PC-9 (cell line): ENCODE results near the gene ZNF37A. TPM values are rescaled to one million over a fixed set of nuclear protein-coding genes. Genes with fewer than 3 reads are reported as not detected.

Experiments used
- BruUV-seq: library from RNA; stranded (reverse); fragments of 400-500 nt; replicated peaks from 2 replicates; lab custom pipeline; 2021; lab: Mats Ljungman, UMichigan
- CTCF ChIA-PET: fragments of 300-600 bp; sonication (Branson Sonifier 250); formaldehyde crosslinking; loops from one replicate; lab custom pipeline; 2022; ENCODE audit warnings: antibody characterized with exemption; lab: Charles Lee
- POLR2A ChIA-PET: fragments of 300-600 bp; sonication (Branson Sonifier 250); formaldehyde crosslinking; loops from one replicate; lab custom pipeline; 2022; ENCODE audit warnings: antibody characterized with exemption; ENCODE audit not compliant: unreplicated experiment; lab: Charles Lee
- DNase-seq, 2 experiments: peaks; one replicate each; pipeline versions ENCODE4 v3.0.0 to v3.0.0-alpha.2; 2015 to 2022; ENCODE audit warnings: mixed read lengths in 1 of 2
- H2AFZ ChIP-seq: fragments of 200-600 bp; sonication (generic); 2 replicates; pipeline ENCODE4 v1.8.1; 2017; ENCODE audit warnings: antibody characterized with exemption
- H3F3A ChIP-seq: fragments of 200-600 bp; sonication (generic); 2 replicates; pipeline ENCODE4 v1.8.1; 2017; ENCODE audit warnings: antibody characterized with exemption, mild to moderate bottlenecking, low read depth; ENCODE audit not compliant: insufficient read depth
- H3K27ac ChIP-seq: fragments of 200-600 bp; sonication (generic); 2 replicates; pipeline ENCODE4 v1.6.1; 2016; ENCODE audit warnings: mixed run types
- H3K27me3 ChIP-seq: fragments of 200-600 bp; sonication (generic); 2 replicates; pipeline ENCODE4 v1.6.1; 2016; ENCODE audit warnings: low read depth, mixed run types; ENCODE audit not compliant: insufficient read depth
- H3K36me3 ChIP-seq: fragments of 200-600 bp; sonication (generic); 2 replicates; pipeline ENCODE4 v1.6.1; 2016; ENCODE audit warnings: low read depth, mixed run types
- H3K4me1 ChIP-seq: fragments of 200-600 bp; sonication (generic); replicated peaks from 2 replicates; pipeline ENCODE4 v1.6.1; 2016; ENCODE audit warnings: mixed run types; ENCODE audit not compliant: insufficient read depth
- H3K4me2 ChIP-seq: fragments of 200-600 bp; sonication (generic); 2 replicates; pipeline ENCODE4 v1.6.1; 2017; ENCODE audit warnings: mixed run types
- H3K4me3 ChIP-seq: fragments of 200-600 bp; sonication (generic); 2 replicates; pipeline ENCODE4 v1.6.1; 2016; ENCODE audit warnings: mixed run types
- H3K79me2 ChIP-seq: fragments of 200-600 bp; sonication (generic); 2 replicates; pipeline ENCODE4 v1.6.1; 2017; ENCODE audit warnings: low read depth, mixed run types
- H3K9me2 ChIP-seq: fragments of 200-600 bp; sonication (generic); 2 replicates; pipeline ENCODE4 v1.8.1; 2017; ENCODE audit warnings: mild to moderate bottlenecking; ENCODE audit not compliant: insufficient read depth
- H3K9me3 ChIP-seq: fragments of 200-600 bp; sonication (generic); 2 replicates; pipeline ENCODE4 v1.8.1; 2016; ENCODE audit warnings: low read depth; ENCODE audit not compliant: insufficient read depth
- H4K20me1 ChIP-seq: fragments of 200-600 bp; sonication (generic); 2 replicates; pipeline ENCODE4 v1.8.1; 2017; ENCODE audit not compliant: insufficient read depth
- EZH2 ChIP-seq: fragments of 200-600 bp; sonication (generic); IDR thresholded peaks from 2 replicates; pipeline ENCODE4 v1.8.0; 2017; ENCODE audit warnings: antibody characterized with exemption, low read depth
- intact Hi-C: fragments of 100-400 bp; cut with micrococcal nuclease; formaldehyde crosslinking; loops from one replicate; pipeline ENCODE4 v1.10.0; 2022; ENCODE audit not compliant: unreplicated experiment
- total RNA-seq: library from RNA; stranded (reverse); gene quantifications from 2 replicates; pipeline ENCODE4 v1.2.3, GENCODE V29; 2021
- TF ChIP-seq, protein P1 (sequence below): fragments of 200-600 bp; sonication (generic); conservative IDR thresholded peaks from 2 replicates; pipeline ENCODE4 v1.6.1; 2017; ENCODE audit warnings: mixed run types, antibody characterized with exemption, mild to moderate bottlenecking, moderate library complexity

Gene ZNF37A
- total RNA-seq, 1 experiment from 2014 or later: 5.8 TPM

DNA sequence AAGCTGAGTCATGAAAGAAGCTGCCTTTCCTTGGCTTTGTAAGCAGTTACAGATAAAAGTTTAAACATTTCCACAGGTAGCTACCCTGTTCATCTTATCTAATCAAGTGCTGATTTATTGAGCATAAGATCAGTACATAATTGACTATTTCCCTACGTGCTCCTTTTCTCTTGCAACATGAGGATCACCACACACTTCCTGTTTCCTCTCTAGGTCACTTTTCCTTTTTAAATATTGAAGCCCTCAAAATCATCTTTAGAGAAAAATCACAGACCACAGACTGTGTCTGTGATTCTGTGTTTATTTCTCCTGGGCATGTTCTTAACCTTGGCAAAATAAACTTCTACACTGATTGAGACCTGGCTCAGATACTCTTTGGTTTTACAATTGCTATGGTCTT is 69.5 kb downstream of the ZNF37A start:
- H2AFZ ChIP-seq: no peak overlapping the region
- no peaks in the 10 kb centered on the region for H3K79me2 ChIP-seq
- TF ChIP-seq, protein P1, sequence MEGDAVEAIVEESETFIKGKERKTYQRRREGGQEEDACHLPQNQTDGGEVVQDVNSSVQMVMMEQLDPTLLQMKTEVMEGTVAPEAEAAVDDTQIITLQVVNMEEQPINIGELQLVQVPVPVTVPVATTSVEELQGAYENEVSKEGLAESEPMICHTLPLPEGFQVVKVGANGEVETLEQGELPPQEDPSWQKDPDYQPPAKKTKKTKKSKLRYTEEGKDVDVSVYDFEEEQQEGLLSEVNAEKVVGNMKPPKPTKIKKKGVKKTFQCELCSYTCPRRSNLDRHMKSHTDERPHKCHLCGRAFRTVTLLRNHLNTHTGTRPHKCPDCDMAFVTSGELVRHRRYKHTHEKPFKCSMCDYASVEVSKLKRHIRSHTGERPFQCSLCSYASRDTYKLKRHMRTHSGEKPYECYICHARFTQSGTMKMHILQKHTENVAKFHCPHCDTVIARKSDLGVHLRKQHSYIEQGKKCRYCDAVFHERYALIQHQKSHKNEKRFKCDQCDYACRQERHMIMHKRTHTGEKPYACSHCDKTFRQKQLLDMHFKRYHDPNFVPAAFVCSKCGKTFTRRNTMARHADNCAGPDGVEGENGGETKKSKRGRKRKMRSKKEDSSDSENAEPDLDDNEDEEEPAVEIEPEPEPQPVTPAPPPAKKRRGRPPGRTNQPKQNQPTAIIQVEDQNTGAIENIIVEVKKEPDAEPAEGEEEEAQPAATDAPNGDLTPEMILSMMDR: no peak
- TF ChIP-seq EZH2: no peak
- no peaks in the 10 kb centered on the region for H3K4me1 ChIP-seq
- no peak overlapping the region for H3K27ac ChIP-seq
- H3F3A ChIP-seq: no peaks in the 10 kb centered on the region
- no peak overlapping the region for H3K4me3 ChIP-seq
- intact Hi-C loops: no loop called here
- H4K20me1 ChIP-seq: no peaks in the 10 kb centered on the region
- H3K4me2 ChIP-seq: no peak overlapping the region
- H3K9me2 ChIP-seq: no peaks in the 10 kb centered on the region
- CTCF ChIA-PET: no interaction called here
- no TSS peak for BruUV-seq
- no peaks in the 10 kb centered on the region for H3K36me3 ChIP-seq
- DNase-seq: no peak
- no peaks in the 10 kb centered on the region for H3K9me3 ChIP-seq
- no peaks in the 10 kb centered on the region for H3K27me3 ChIP-seq
- POLR2A ChIA-PET: no interaction called here

GRCh38 chr10:38174336-38174735 is 80.2 kb downstream of the ZNF37A start:
- no peak overlapping the region for H3K4me2 ChIP-seq
- no TSS peak for BruUV-seq
- intact Hi-C loops: no loop called here
- no peak overlapping the region for H3K4me3 ChIP-seq
- H3F3A ChIP-seq: no peaks in the 10 kb centered on the region
- no peak overlapping the region for H2AFZ ChIP-seq
- TF ChIP-seq, protein P1: no peak
- TF ChIP-seq EZH2: no peak
- no peak for DNase-seq
- no peaks in the 10 kb centered on the region for H3K9me3 ChIP-seq
- H3K36me3 ChIP-seq: no peaks in the 10 kb centered on the region
- no peaks in the 10 kb centered on the region for H3K4me1 ChIP-seq
- no peaks in the 10 kb centered on the region for H3K79me2 ChIP-seq
- peaks cover 4% of the 10 kb centered on the region; the same call in 1 of the 2 replicates for H3K27me3 ChIP-seq
- H3K27ac ChIP-seq: no peak overlapping the region
- no peaks in the 10 kb centered on the region for H4K20me1 ChIP-seq
- POLR2A ChIA-PET: no interaction called here
- no peaks in the 10 kb centered on the region for H3K9me2 ChIP-seq
- CTCF ChIA-PET: no interaction called here

- no peak overlapping the region for H3K4me3 ChIP-seq
- H4K20me1 ChIP-seq: no peaks in the 10 kb centered on the region
- H3K4me1 ChIP-seq: no peaks in the 10 kb centered on the region
- no peak overlapping the region for H3K27ac ChIP-seq
- intact Hi-C loops: no loop called here
- no peaks in the 10 kb centered on the region for H3K27me3 ChIP-seq
- no peak for DNase-seq
- H3K9me2 ChIP-seq: no peaks in the 10 kb centered on the region
- POLR2A ChIA-PET: no interaction called here
- CTCF ChIA-PET: no interaction called here
- TF ChIP-seq EZH2: no peak
- TF ChIP-seq, protein P1: no peak
- BruUV-seq: no TSS peak
- no peaks in the 10 kb centered on the region for H3K36me3 ChIP-seq
- H3K79me2 ChIP-seq: no peaks in the 10 kb centered on the region
- no peak overlapping the region for H2AFZ ChIP-seq
- no peaks in the 10 kb centered on the region for H3K9me3 ChIP-seq
- H3K4me2 ChIP-seq: no peak overlapping the region
- H3F3A ChIP-seq: no peaks in the 10 kb centered on the region
Observed at GRCh38 chr10:38184477-38184876, 90.3 kb downstream of the ZNF37A start.

Other genes with a start within 250 kb of the ZNF37A start
- gene ZNF248, start 236.7 kb upstream of the ZNF37A start, total RNA-seq: 10.7 and 15.1 TPM in 2 replicates
- gene ZNF25, start 117.7 kb upstream of the ZNF37A start, total RNA-seq: 2.6 and 2.7 TPM in 2 replicates
- 19.5 and 27.5 TPM in 2 replicates for gene ZNF33A, start 83.7 kb upstream of the ZNF37A start, total RNA-seq